ENCODE measurements around the gene BDH1.

BDH1 gene

DNA sequence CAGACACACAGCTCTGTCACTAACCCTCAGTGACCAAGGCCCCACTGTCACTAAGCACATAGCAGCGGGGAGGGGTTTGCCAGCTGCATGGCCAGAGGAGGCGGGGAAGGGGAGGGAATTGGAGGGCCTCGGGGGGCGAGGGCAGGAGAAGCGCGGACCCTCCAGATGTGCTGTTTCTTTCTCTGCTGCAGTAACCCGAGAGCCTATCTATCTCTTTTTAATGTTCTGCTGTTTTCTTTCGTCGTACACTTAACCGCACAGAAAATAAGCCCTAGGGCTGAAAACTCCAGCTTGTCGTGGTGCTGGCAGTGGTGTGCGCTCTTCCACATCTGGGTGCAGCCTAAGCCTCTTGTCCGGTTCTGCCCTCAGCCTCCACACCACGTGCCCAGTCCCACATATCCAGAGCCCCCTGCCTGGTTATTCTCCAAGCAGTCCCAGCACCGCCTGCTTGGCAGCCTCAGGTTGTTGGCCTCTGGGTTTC lies 51.1 kb downstream of the BDH1 start:
- DNase-seq, result no peak

DNA sequence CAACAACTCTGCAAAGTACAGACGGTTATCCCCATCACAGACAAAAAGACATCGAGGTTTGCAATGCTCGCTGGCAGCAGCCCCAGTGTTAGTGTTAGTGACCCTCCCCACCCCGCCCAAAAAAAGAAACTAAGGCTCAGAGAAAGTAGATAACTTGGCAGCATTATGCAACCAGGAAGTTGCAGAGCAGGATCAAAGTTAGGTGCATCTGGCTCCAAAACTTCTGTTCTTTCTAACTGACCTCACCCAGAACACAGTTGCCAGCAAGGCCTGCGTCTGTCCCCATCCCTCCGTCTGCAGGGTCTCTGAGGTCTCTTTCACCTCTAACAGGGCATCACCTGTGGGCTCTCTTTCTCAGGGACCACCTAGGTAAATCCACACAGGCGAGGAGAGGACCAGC lies 51.5 kb downstream of the BDH1 start:
- no peak for DNase-seq

DNA sequence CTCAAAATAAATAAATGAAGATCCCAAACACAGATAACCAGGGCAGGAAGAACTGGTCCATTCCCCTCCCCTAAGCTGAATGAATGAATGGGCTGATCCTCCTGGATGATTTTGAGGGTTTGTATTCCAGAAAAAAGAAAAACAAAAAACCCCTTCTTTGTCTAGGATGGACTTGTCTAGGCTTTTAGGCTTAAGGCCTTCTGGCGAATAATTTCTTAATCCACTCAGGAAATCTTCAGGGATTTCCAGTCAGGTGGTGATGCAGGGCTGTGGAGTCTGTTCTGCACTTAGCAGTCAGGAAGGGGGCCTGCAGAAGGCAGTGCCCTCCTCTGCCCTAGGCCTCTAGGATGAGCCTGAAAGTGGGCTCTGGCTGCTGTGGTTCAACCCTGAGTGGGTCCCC lies 52.1 kb downstream of the BDH1 start:
- DNase-seq, result no peak

DNA sequence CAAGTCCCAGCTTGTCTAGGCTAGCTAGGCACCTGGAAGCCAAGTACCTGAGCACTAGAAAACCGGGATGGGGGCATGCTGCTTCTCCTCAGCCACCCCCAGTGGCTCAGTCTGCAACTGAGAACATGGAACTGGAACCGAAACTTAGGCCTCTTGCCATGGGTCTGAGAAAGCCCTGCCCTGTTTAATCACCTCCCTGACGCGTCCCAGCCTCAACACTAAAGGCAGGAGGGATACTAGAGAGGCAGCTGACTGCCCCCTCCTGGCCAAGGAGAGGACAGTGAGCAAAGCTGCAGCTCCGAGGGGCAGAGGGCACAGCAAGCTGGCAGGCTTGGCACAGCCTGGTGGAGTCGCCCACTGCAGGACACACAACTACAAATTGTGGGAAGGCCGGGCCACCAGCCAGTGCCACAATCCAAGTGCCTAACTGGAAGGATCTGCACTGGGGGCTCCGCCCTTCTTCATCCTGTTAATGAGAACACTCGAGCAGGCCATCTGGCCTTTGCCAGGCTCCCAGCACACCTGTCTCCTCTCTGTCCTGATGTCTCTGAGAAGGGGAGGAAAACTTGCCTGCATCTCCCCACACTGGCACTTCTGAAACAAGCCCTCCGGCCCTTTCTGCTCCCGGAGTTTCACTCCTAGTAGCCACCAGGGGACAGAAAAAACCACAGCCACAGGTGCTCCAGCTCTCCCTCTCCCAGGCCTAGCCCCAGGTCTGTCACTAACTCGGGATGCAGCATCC lies 53.7 kb downstream of the BDH1 start:
- DNase-seq, result peak; percentile 52

DNA sequence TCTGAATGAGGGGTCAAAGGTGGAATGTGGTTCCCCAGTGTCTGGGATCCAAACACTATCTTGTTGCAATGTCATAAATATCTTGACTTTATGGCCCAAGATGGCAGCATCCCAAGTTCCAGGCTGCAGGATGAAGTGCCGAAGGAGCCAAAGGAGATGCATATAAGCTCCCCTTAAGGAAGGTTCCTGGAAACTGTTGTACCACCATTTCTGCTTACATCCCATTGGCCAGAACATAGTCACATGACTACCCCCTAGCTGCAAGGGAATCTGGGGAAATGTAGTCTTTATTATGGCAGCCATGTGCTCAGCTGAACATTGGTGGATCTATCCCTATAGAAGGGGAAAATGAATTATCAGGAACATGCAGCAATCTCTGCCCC lies 54.3 kb downstream of the BDH1 start:
- no peak for DNase-seq

DNA sequence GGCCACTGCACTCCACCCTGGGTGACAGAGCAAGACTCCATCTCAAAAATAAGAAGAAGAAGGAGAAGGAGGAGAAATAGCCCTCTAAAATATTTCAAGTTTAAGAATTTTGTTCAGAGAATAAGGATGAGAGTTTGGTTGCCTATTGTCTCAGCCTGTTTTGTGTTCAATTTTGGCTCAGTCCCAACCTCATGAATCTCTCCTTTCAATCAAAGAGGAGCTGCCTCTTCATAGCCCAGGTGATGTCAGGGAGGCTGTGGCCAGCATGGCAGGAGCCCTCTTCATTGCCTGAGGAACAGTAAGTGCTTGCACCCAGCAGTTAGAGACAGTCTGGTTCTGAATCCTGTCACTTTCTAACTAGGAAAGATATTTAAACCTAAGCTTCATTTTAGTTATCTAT lies 55.0 kb downstream of the BDH1 start:
- DNase-seq, result no peak

DNA sequence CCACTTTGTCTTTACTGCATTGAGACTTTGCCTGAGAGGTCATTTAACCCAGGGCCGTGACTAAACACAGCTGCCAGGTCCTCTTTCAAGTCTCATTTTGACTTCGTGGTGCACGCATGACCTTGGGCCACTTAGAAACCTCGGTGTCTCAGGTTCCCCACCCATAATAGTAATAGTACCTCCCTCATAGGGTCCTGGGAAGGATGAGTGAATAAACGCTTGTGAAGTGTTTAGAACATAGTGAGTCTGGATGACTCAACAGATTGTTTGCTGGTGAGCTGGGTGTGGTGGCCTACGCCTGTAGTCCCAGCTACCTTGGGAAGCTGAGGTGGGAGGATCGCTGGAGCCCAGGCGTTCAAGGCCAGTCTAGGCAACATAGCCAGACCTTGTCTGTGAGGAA lies 56.3 kb downstream of the BDH1 start:
- DNase-seq, result no peak

DNA sequence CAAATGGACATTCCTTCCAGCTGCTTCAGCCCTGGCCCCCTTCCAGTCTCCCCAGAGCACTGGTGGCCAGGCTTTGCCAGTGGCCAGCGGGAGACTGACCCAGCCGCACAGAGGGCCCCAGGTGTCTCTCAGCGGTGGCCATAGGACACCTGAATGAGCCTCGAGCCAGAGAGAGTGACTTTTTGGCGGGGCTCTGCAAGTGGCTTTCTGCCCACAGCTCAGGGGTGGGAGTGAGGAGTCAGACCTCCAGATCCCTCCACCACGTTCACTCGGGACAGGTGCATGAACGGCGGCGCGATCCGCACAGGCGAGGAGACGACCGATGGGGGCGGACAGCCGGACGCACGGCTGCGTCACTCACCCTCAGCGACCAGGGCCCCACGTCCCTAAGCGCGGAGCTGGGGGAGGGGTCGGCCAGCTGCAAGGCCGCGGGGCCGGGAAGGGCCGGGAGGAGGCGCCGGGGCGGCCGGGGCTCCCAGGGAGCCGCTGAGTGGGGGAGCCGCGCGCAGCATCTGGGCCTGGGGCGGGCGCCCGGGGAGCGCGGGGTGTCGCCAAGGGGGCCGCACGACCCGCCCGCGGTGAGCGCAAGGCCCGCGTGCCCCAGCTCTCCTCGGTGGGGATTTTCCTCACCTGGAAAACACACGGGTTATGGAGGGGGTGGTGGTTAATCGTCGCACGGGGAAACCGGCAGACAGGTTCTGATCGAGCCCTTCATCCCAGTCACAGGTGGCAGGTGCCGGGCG lies 57.1 kb downstream of the BDH1 start:
- no peak for DNase-seq

DNA sequence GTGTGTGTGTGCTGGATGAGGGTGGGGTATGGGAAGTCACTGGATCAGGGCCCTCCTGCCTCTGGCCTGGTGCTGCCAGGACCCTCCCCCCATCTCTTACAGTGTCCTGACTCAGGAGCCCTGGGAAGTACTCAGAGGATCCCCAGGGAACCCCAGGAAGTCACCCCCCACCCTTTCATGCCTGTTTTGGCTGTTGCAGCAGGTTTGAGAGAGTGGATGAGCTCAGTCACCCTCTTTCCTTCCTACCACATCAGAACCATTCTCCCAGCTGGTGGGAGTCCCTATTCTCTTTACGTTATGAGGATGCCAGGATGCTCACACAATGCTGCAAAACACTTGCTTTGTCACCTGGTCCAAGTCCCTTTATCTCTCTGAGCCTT lies 59.0 kb downstream of the BDH1 start:
- no peak for DNase-seq

DNA sequence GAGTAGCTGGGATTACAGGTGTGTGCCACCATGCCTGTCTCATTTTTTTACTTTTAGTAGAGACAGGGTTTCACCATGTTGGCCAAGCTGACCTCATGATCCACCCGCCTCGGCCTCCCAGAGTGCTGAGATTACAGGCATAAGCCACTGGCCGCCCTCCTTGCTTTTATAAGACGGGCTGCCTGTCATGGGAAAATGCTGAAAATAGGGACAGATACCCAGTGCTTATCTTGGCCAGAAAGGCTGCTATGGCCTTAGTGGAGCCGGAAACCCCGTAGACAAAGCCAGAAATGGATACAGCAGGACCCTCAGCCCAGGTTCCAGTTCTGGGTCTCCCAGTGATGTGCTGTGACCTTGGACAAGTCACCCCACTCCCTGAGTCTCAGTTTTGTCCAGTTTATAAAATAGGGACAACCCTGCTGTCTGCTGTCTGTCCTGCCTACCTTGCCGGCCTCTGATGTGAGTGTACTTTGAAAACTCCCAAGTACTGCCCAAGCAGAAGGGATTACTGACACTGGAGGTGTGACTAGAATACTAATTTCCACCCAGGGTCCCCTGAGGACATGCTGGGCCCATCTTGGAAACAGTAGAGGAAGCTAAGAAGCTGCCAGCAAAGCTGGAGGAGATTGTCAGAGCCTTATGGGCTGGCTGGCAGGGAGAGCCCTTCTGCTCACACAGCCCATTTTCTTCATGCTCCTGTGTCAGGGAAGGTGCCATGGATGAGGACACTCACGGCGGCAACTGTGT lies 59.6 kb downstream of the BDH1 start:
- DNase-seq, result no peak

DNA sequence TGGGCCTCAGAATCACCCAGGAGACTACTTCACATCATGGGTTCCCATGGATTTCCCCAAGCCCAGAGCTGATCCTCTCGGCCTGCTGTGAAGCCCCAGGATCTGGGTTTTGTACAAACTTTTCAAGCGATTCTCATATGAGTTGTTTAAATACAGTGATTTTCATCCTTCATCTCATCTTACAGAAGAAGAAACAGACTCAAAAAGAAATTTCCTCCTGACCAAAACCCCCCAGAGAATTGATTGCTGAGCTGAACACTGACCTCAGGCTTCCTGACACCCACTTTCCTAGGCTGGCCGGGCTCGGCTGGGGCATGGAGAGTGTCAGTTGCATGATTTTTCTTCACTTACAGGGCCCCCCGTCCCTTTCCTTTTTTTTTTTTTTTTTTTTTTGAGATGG lies 60.3 kb downstream of the BDH1 start:
- DNase-seq, result no peak

DNA sequence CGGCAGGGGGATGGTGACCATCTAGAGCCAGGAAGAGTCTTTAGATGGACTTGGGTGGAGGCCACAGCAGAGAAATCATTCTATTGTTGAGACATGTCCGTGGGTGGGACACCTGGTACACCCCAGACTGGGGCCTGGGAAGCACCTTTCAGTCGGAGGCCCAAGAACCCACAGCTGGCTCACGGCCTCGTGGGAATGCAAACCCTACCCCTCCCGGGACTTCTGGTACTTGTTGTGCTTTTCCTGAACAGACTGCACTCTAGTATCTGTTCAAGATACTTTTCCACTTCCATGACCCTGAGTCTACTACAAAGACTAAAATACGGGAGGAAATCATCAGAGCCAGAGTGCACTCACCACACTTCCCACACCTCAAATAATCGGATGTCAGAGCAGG lies 60.7 kb downstream of the BDH1 start:
- no peak for DNase-seq

DNA sequence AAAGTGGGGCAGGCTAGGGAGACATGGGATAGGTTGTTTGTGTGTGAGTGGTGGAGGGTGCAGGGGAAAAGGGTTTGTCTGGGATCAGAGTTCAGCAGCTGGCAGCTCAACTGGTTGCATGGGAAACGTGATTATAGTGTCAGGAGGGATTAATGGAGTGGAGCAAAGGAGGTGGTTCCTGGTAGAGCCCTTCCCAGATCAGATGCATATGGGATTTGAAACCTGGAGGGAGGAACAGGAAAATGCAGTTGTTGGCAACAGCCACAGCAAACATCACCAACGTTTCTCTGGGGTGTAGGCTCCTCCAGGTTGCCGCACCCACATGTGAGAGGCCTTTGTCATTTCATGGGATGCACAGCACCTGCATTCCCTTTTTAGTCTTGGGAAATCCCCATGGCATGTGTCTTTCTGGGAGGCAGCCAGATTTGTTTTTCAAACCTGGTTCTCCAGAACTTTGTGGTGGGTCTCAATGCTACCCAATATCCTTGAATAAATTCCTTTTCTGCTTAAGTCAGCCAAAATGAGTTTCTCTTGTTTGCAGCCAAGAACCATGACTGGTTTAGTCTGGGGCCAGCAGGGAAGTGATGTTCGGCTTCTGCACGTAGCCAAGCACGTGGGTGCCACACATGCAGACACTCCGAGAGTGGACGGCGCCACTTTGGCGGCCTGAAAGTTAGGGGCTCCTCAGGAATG lies 61.3 kb downstream of the BDH1 start:
- no peak for DNase-seq

DNA sequence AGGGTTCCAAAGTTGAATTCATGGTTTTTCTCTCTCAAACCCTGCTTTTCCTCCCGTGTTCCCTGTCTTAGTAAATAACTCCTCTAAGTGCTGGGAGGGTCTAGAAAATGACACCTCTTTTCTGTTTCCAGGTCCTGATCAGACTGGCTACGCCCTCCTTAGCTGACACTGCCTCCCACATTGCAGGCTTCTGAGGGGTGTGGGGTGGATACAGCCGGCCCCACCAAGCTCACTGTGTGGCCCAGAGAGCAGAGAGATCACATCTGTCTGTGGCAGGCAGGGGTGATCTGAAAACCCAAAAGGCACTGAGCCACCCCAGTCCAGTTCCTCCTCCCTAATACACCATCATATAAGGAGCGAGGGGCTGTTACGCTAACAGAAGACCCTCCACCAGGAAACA lies 62.7 kb downstream of the BDH1 start:
- no peak for DNase-seq

DNA sequence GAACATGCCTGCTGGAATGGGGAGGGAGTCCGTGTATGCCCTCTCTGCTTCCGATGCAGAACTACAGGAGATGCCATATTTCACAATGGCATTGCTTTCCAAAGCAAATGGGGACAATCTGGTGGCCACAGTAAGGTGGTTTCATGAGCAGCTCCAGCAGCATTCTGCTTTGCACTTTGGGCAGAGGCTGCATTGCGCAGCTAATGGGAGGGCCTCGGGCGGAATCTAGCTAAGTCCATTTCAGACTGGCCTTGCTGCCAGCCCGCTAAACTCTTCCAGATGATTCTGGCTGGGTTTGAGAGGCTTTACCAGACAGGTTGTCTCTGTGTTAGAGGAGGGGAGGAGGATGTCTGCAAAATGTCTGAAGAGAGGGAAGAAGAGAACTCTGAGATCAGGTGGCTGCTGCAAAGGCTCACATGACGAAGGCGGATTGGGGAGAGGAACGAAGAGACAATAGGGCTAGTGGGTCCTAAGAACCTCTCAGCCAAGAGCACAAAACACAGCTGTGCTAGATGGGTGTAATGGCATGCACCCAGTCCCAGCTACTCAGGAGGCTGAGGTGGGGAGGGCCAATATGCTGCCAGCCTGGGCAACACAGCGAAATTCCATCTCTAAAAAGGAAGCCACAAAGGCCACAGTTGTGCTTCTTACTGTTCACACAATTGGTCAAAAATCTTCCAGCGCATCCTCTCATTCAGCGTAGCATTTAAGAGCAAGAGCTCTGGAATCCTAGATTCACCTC lies 63.7 kb downstream of the BDH1 start:
- no peak for DNase-seq

DNA sequence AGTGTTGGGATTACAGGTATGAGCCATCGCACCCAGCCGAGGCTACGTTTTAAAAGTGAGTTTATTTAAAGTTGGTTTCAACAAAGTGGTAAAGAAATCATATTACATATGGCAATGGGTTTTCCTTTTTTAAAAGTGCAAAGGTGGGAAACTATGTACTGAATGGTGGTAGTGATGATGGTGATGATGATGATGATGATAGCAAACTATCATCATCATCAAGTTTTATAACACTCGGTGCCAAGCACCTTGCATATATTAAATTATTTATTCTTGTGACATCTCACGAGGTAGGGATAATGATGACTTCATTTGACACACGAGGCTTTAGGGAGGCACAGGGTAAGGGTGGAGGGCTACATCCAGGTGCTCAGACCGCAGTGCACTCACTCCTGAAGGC lies 64.3 kb downstream of the BDH1 start:
- no peak for DNase-seq

DNA sequence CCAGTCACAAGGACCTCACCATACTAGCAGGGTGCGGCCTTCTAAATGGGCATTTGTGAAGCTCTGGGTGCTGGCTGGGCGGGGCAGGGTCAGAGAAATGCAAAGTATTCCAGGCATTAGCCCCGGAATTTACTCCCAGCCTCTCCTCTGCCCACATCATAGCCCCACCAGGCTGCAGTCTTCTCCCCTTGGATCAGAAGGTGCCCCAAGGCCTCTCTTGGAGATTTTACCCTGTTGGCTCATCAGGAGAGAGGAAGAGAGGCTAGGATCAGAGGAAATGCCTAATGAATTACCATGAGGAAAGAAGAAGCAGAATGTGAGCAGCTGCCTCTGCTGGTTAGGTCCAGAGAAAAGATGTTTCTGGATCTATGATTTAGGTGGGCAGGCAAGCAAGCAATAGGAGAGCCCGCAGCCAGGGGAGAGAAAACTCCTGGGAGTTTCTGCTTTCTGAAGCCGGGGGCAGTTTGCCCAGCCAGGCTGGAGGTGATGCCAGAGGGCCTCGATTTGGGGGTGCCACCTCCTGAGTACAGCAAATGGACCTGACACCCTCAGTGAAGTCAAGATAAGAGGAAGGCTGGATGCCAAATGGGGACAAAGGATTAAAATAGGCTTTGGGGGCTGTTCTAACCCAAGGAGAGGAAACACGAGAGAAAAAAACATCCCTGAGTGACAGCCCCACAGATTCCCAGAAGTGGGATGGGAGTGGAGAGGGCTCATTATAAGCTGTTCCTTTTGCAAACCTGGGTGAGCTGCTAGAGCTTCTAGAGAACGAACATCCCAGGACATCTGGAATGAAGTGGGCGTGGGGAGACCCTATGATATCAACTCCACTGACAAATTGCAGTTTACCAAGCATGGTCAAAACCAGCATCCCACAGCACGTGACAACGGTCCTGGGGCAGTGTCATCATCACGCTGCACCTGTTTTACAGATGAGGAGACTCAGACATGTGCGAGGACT lies 65.4 kb downstream of the BDH1 start:
- DNase-seq, result no peak

DNA sequence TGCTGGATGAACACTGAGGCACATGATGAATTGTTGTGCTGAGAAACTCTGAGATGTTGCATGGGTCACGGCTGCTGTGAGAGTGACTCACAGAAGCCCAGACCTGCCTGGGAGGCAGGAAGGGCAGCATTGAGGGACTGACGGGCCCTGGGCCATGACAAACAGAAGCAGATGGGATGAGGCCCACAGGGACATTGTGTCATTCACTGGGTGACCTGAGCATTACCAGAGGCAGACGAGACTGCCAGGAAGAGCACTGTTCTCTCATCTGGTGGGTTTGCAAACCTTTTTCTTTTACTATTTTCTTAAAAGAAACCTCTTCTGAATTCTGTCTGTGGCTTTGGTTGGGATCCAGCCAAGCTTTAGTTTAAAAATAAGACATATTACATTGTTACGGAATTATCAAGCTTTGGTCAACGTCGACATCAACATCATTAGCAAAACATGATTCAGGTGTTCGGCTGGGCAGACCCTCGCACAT lies 67.8 kb downstream of the BDH1 start:
- DNase-seq, result no peak

DNA sequence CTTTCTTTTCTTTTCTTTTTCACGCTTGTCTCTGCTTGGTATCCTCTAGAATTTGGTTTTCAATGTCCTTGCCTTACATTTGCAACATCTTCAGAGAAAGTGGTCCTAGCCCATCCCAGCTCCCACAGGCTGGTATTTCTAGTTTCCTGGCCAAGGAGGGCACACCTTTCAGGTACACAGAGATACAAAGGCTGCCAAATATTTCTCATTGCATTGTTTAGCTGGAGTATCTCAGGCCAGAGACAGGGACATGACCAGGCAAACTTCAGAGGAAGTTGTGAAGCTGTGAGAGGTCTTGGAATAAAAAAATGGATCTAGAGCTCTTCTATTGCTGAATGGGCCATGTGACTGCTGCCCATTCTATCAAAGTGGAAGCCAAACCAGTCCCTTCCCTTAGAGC lies 68.9 kb downstream of the BDH1 start:
- DNase-seq, result no peak

DNA sequence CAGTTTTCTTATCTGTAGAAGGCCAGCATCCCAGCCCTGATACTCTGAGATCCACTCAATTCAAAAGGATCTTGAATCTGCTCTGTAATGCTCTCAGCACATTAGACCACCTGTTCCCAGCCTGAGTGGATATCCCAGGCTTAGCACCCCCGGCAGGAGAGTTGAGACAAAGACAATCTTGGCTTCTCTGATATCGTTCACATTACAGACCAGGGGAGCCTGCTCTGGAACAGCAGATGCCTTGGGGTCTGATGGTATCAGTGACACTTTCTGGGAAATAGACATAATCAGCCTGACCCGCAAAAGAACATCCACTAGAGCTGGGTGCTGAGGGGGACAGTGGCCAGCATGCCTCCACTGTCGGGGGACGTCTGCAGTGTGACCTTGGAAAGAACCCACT lies 70.6 kb downstream of the BDH1 start:
- DNase-seq, result no peak

DNA sequence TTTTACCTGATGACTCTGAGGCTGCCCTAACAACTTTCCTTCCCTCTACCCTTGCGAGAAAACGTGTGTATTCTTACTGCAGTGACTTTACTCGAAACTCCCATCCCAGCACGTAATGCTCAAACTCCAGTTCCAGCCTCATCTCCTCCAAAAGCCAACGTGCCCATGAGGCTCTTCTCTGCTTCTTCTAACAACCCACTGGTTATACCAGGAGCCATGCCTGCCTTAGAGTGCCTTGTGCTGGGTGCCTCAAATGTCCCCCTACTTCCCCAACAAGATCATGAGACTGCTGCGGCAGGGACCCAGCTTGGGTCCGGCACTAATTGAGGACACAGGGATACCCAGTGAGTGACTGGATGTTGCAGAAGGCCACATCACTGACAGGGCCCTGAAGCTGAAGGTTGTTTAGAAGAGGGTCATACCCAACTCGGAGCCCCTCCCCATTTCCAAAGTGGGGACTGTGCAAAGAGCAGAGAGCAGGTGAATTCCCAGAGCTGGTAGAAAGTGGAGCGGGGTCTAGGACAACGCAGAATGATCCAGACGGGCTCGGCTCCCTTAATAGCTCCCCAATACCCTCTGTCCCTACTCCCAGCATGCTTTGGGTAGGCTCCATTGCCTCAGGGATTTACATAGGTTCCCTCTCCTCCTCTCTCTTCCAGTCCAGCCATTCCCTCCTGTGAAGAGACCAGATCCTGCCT lies 71.4 kb downstream of the BDH1 start:
- DNase-seq, result no peak

Measured in CD4-positive, alpha-beta T cell treated with Interleukin-17A for 4 hours (primary cell).